Tibial artery (tissue), 4 donors: Measurements from ENCODE around the gene NUCB2.

Experiments used
- DNase-seq, 2 donors: peaks; one replicate each; pipeline ENCODE4 v3.0.0-alpha.2; 2019
- H3K27ac ChIP-seq, 2 donors: fragments of 200-600 bp; sonication (generic) in 1 of 2; 1 replicate in 1 of 2; 2 replicates in 1 of 2; pipeline ENCODE4 v1.5.1; 2018 to 2019; ENCODE audit warnings: mild to moderate bottlenecking in 1 of 2
- H3K27me3 ChIP-seq, 2 donors: fragments of 200-600 bp; sonication (generic) in 1 of 2; one replicate each; pipeline versions ENCODE4 v1.5.1 to v1.6.0; 2016 to 2019
- H3K36me3 ChIP-seq, 3 donors: fragments of 200-600 bp; sonication (generic) in 2 of 3; one replicate each; pipeline ENCODE4 v1.5.1; 2016 to 2019; ENCODE audit warnings: mild to moderate bottlenecking in 2 of 3
- H3K4me1 ChIP-seq, 4 donors: fragments of 200-600 bp; sonication (generic) in 2 of 4; 1 replicate in 3 of 4; 2 replicates in 1 of 4; pipeline ENCODE4 v1.5.1; 2016 to 2019
- H3K4me3 ChIP-seq, 2 donors: fragments of 200-600 bp; sonication (generic) in 1 of 2; 1 replicate in 1 of 2; 2 replicates in 1 of 2; pipeline ENCODE4 v1.5.1; 2018 to 2019; ENCODE audit warnings: mild to moderate bottlenecking in 2 of 2
- H3K9me3 ChIP-seq, 3 donors: fragments of 200-600 bp; sonication (generic) in 1 of 3; one replicate each; pipeline ENCODE4 v1.5.1; 2016 to 2019
- intact Hi-C: fragments of 100-400 bp; cut with DNase I; formaldehyde crosslinking; loops from one replicate; pipeline ENCODE4 v1.15.0; 2023; ENCODE audit warnings: low total_unique reads
- TF ChIP-seq, protein P1 (sequence below), 2 experiments: fragments of 200-600 bp in 1 of 2; fragments of 450-650 bp in 1 of 2; IDR thresholded peaks; one replicate each; pipeline ENCODE4 v1.5.1; 2017 to 2019; ENCODE audit warnings: antibody characterized with exemption in 2 of 2, mild to moderate bottlenecking in 1 of 2, moderate library complexity in 1 of 2

Gene NUCB2

DNA sequence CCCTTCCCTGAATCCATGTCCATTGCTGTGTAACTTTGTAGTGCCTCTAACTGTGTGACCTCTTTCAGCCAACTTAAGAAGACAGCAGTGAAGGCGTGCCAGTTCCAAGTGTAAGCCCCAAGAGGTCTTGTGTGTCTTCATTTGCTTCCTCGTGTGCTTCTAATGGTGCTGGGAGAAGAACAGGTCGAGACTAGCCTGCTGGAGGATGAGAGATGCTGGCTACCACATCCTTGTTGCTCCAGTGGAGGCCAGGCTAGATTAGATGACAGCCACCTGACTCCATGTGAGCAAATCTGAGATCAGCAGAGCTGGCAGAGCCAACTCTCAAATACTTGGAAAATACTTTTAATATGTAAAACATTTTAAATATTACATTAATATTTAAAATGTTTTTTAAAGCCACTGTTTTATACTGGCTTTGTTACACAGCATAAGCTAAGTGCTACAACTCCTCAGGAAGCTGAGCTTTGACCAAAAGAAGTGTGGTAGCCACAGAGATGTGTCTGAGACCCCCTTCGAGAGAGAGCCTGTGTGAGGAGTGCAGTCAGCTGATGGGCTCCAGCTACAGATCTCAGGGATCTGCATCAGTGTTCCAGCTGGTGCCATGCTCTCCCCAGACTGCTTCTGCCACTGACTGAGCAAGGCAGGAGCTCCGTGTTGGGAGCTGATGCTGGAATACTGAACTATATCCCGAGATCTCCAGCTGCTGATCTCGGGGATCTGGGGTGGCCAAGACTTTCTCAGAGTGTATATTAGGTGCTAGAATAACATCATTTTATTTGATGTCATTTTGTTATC is 103.0 kb downstream of the NUCB2 start:
- H3K27ac ChIP-seq, result no peak overlapping the region
- TF ChIP-seq, protein P1, sequence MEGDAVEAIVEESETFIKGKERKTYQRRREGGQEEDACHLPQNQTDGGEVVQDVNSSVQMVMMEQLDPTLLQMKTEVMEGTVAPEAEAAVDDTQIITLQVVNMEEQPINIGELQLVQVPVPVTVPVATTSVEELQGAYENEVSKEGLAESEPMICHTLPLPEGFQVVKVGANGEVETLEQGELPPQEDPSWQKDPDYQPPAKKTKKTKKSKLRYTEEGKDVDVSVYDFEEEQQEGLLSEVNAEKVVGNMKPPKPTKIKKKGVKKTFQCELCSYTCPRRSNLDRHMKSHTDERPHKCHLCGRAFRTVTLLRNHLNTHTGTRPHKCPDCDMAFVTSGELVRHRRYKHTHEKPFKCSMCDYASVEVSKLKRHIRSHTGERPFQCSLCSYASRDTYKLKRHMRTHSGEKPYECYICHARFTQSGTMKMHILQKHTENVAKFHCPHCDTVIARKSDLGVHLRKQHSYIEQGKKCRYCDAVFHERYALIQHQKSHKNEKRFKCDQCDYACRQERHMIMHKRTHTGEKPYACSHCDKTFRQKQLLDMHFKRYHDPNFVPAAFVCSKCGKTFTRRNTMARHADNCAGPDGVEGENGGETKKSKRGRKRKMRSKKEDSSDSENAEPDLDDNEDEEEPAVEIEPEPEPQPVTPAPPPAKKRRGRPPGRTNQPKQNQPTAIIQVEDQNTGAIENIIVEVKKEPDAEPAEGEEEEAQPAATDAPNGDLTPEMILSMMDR (IDR thresholded peaks at IDR 0.05), result no peak
- H3K4me3 ChIP-seq, result no peak overlapping the region
- DNase-seq, result no peak
- H3K36me3 ChIP-seq, result peaks cover 10 to 16% (median 13%) of the 10 kb centered on the region in 3 donors
- H3K4me1 ChIP-seq, result peaks cover 0 to 4% (median 0%) of the 10 kb centered on the region in 4 donors
- no peaks in the 10 kb centered on the region for H3K27me3 ChIP-seq
- H3K9me3 ChIP-seq, result no peaks in the 10 kb centered on the region
- intact Hi-C loops, result no loop called here

DNA sequence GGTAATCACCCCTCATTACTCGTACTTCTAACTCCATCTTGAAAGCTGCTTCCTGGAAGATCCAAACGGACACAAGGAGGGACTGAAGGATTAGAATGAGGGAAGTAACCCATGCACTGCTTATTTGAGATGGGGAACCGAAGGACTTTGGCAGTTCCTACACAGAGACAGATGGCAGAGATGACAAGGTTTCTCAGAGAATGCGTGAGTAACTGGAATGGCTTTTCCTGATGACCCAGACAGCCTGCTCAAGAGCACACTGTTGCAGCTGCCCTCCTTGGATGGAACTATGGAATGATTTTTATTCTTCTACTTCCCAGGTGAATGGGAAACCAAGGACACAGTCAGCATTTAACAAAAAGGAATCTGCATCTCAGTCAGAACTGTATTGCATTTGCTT is 104.6 kb downstream of the NUCB2 start:
- Histone ChIP-seq H3K36me3 (peaks cover 0 to 7% (median 0%) of the 10 kb centered on the region in 3 donors), H3K27ac (no peak overlapping the region), H3K4me1 (peaks cover 0 to 12% (median 8%) of the 10 kb centered on the region in 4 donors), H3K27me3 (no peaks in the 10 kb centered on the region), H3K4me3 (no peak overlapping the region), H3K9me3 (no peaks in the 10 kb centered on the region)
- no peak for DNase-seq
- intact Hi-C loops, result no loop called here
- TF ChIP-seq, protein P1 (IDR thresholded peaks at IDR 0.05), result no peak
